Measurements from ENCODE around the gene KLKB1.

Gene KLKB1

DNA sequence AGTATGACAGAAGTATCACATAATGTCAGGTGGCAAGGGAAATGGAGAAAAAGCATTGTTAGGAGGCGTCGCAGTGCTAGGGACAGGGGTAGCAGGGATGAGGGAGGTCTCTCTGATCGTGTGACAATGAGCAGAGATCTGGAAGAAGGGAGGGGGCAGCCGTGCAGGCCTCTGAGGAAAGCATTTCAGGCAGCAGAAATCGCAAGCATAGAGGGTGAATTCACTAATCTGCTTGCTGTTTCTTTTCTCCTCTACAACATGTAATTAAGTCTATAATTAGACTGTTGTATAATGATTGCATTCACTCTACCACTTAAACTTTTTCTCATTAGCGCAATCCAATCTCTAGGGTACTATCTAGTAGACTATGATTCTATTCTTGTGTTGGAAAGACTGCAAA is 26.8 kb upstream of the KLKB1 start:
- TF ChIP-seq TOX (CRISPR knock-in tag; IDR thresholded peaks at IDR 0.05; ENCODE audit: borderline replicate concordance) (no peak), TCF4 (CRISPR knock-in tag; IDR thresholded peaks at IDR 0.05; ENCODE audit: borderline replicate concordance) (no peak), SNAI2 (CRISPR knock-in tag; IDR thresholded peaks at IDR 0.05) (no peak), OSR1 (CRISPR knock-in tag; IDR thresholded peaks at IDR 0.05) (no peak), RARB (CRISPR knock-in tag; IDR thresholded peaks at IDR 0.05) (no peak), ZNF70 (CRISPR knock-in tag; IDR thresholded peaks at IDR 0.05) (no peak), CSDC2 (CRISPR knock-in tag; IDR thresholded peaks at IDR 0.05) (no peak), ZC3H10 (CRISPR knock-in tag; IDR thresholded peaks at IDR 0.05) (no peak), ESRRG (CRISPR knock-in tag; IDR thresholded peaks at IDR 0.05) (no peak), GLIS3 (CRISPR knock-in tag; IDR thresholded peaks at IDR 0.05) (no peak), ZNF565 (CRISPR knock-in tag; conservative IDR thresholded peaks at IDR 0.05; ENCODE audit: low read depth) (no peak)
- TF ChIP-seq, protein P1, sequence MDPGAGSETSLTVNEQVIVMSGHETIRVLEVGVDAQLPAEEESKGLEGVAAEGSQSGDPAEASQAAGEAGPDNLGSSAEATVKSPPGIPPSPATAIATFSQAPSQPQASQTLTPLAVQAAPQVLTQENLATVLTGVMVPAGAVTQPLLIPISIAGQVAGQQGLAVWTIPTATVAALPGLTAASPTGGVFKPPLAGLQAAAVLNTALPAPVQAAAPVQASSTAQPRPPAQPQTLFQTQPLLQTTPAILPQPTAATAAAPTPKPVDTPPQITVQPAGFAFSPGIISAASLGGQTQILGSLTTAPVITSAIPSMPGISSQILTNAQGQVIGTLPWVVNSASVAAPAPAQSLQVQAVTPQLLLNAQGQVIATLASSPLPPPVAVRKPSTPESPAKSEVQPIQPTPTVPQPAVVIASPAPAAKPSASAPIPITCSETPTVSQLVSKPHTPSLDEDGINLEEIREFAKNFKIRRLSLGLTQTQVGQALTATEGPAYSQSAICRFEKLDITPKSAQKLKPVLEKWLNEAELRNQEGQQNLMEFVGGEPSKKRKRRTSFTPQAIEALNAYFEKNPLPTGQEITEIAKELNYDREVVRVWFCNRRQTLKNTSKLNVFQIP (CRISPR knock-in tag; IDR thresholded peaks at IDR 0.05; ENCODE audit: borderline replicate concordance, low read depth), result no peak
- TF ChIP-seq, protein P2, sequence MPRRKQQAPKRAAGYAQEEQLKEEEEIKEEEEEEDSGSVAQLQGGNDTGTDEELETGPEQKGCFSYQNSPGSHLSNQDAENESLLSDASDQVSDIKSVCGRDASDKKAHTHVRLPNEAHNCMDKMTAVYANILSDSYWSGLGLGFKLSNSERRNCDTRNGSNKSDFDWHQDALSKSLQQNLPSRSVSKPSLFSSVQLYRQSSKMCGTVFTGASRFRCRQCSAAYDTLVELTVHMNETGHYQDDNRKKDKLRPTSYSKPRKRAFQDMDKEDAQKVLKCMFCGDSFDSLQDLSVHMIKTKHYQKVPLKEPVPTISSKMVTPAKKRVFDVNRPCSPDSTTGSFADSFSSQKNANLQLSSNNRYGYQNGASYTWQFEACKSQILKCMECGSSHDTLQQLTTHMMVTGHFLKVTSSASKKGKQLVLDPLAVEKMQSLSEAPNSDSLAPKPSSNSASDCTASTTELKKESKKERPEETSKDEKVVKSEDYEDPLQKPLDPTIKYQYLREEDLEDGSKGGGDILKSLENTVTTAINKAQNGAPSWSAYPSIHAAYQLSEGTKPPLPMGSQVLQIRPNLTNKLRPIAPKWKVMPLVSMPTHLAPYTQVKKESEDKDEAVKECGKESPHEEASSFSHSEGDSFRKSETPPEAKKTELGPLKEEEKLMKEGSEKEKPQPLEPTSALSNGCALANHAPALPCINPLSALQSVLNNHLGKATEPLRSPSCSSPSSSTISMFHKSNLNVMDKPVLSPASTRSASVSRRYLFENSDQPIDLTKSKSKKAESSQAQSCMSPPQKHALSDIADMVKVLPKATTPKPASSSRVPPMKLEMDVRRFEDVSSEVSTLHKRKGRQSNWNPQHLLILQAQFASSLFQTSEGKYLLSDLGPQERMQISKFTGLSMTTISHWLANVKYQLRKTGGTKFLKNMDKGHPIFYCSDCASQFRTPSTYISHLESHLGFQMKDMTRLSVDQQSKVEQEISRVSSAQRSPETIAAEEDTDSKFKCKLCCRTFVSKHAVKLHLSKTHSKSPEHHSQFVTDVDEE (CRISPR knock-in tag; IDR thresholded peaks at IDR 0.05), result no peak
- ATAC-seq, result no peak

DNA sequence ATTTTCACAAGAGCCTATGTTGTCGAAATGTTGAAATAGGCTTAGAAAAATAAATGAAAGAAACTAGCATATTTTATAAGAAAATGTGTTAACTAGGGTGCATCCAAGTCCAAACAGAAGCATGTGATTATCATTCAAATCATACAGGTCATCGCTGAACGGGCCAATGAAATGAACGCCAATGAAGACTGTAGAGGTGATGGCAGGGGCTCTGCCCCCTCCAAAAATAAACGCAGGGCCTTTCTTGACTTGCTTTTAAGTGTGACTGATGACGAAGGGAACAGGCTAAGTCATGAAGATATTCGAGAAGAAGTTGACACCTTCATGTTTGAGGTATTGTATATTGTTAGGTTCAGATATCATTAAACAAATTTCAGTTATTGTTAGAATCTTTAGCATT is 26.3 kb upstream of the KLKB1 start:
- no peak for ATAC-seq
- TF ChIP-seq, protein P2 (CRISPR knock-in tag; IDR thresholded peaks at IDR 0.05), result no peak
- TF ChIP-seq ZFP3 (CRISPR knock-in tag; IDR thresholded peaks at IDR 0.05) (no peak), ZNF8 (CRISPR knock-in tag; IDR thresholded peaks at IDR 0.05) (no peak), SNAI2 (CRISPR knock-in tag; IDR thresholded peaks at IDR 0.05) (no peak)

DNA sequence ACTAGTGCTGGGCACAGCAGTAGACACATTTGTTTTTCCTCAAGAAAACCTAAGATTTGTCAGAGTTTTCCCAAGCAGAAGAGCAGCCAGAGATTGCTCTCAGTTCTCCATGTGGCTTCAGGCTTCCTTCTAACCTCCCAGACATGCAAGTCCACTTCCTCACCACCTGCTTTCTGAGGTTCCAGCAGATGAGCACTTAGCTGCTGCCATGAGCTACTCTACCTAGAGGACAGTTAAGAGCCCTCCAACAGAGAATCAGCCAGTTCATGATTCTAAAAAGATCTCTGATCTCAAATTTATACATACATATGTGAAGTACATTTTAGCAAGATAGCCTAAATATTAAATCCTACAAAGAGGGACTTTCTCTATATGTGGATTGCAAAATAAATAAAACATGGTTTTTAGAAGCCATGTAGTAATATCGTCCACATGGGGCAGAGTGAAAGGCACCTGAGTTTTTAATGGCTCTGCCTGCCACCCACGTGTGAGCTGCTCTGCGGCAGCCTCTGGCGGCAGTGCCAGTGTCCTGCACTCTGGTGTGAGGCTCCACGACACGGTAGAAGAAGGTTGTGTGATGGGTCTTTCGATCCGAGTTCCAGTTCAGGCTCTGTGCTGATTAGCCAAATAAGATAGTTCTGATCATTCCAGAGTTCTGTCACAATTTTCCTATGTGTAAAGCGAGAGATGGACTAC is 25.6 kb upstream of the KLKB1 start:
- peak; percentile 84 for ATAC-seq
- no peak for TF ChIP-seq OSR1 (CRISPR knock-in tag; IDR thresholded peaks at IDR 0.05)
- TF ChIP-seq, protein P3, sequence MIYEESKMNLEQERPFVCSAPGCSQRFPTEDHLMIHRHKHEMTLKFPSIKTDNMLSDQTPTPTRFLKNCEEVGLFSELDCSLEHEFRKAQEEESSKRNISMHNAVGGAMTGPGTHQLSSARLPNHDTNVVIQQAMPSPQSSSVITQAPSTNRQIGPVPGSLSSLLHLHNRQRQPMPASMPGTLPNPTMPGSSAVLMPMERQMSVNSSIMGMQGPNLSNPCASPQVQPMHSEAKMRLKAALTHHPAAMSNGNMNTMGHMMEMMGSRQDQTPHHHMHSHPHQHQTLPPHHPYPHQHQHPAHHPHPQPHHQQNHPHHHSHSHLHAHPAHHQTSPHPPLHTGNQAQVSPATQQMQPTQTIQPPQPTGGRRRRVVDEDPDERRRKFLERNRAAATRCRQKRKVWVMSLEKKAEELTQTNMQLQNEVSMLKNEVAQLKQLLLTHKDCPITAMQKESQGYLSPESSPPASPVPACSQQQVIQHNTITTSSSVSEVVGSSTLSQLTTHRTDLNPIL (CRISPR knock-in tag; IDR thresholded peaks at IDR 0.05; ENCODE audit: low read depth), result no peak
- TF ChIP-seq ARNTL (CRISPR knock-in tag; IDR thresholded peaks at IDR 0.05; ENCODE audit: borderline replicate concordance, low read depth), result no peak
- TF ChIP-seq ZNF565 (CRISPR knock-in tag; conservative IDR thresholded peaks at IDR 0.05; ENCODE audit: low read depth), result no peak
- TF ChIP-seq ZNF70 (CRISPR knock-in tag; IDR thresholded peaks at IDR 0.05), result no peak
- TF ChIP-seq, protein P4, sequence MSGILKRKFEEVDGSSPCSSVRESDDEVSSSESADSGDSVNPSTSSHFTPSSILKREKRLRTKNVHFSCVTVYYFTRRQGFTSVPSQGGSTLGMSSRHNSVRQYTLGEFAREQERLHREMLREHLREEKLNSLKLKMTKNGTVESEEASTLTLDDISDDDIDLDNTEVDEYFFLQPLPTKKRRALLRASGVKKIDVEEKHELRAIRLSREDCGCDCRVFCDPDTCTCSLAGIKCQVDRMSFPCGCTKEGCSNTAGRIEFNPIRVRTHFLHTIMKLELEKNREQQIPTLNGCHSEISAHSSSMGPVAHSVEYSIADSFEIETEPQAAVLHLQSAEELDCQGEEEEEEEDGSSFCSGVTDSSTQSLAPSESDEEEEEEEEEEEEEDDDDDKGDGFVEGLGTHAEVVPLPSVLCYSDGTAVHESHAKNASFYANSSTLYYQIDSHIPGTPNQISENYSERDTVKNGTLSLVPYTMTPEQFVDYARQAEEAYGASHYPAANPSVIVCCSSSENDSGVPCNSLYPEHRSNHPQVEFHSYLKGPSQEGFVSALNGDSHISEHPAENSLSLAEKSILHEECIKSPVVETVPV (CRISPR knock-in tag; IDR thresholded peaks at IDR 0.05), result no peak
- no peak for TF ChIP-seq GLIS3 (CRISPR knock-in tag; IDR thresholded peaks at IDR 0.05)
- no peak for TF ChIP-seq ZNF8 (CRISPR knock-in tag; IDR thresholded peaks at IDR 0.05)
- TF ChIP-seq ISL1 (CRISPR knock-in tag; IDR thresholded peaks at IDR 0.05), result no peak
- TF ChIP-seq, protein P2 (CRISPR knock-in tag; IDR thresholded peaks at IDR 0.05), result no peak
